GM18511 (cell line): ENCODE measurements around the gene TLR1.

Source experiments
- ATAC-seq: cut with Tn5 transposase; IDR thresholded peaks from one replicate; pipeline ENCODE4 v1.9.1; 2021; ENCODE audit warnings: mild to moderate bottlenecking, moderate library complexity; ENCODE audit not compliant: unreplicated experiment

Gene TLR1, protein sequence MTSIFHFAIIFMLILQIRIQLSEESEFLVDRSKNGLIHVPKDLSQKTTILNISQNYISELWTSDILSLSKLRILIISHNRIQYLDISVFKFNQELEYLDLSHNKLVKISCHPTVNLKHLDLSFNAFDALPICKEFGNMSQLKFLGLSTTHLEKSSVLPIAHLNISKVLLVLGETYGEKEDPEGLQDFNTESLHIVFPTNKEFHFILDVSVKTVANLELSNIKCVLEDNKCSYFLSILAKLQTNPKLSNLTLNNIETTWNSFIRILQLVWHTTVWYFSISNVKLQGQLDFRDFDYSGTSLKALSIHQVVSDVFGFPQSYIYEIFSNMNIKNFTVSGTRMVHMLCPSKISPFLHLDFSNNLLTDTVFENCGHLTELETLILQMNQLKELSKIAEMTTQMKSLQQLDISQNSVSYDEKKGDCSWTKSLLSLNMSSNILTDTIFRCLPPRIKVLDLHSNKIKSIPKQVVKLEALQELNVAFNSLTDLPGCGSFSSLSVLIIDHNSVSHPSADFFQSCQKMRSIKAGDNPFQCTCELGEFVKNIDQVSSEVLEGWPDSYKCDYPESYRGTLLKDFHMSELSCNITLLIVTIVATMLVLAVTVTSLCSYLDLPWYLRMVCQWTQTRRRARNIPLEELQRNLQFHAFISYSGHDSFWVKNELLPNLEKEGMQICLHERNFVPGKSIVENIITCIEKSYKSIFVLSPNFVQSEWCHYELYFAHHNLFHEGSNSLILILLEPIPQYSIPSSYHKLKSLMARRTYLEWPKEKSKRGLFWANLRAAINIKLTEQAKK

DNA sequence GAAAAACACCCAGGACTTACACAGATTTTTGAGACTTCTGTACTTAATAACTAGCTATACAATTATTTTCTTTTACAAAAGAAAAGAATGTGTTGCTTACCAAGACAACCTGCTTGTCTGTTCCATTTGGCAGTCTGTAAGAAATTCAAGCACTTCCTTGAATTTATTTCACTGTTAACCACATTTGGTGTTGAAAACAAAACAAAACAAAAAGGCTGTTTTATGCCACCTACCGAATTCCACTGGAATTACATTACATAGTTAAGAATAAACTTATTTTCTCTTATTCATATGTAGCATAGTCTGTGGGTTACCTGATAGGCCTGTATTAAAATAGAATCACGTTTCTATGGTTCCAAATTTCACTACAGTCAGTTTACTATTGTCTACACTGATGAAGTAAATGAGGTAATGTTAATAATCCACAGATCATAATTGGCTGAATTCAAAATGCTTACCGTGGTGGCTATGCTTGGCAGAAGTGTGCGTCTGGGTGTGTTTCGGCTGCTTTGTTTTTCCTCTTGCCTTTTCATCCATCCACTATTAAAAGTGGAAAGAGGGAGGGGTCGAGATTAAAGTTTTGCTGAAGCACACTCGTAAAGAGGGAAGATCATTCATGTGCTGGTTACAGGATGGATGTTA, at the start of gene TLR1:
TLR1 (minus strand) TSS at position 138 of the 642 bp plus-strand sequence. CDS start 5,960 bp downstream, outside the sequence.
- peak; percentile 45 for ATAC-seq

DNA sequence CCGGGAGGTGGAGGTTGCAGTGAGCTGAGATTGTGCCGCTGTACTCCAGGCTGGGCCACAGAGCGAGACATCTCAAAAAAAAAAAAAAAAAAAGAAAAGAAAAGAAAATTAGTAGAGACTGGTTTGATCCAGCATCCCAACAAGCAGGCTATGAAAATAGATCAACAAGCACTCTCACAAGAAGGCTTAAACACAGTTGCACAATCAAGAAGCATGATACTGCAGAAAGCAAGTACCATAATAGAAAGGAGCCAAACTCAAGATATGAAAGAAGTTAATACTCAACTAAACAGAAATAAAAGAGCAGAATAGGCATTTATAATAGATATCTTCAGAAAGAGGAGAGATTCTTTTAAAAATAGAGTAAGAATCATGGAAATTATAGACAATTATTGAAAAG, 41.4 kb upstream of the TLR1 start:
- no peak for ATAC-seq

DNA sequence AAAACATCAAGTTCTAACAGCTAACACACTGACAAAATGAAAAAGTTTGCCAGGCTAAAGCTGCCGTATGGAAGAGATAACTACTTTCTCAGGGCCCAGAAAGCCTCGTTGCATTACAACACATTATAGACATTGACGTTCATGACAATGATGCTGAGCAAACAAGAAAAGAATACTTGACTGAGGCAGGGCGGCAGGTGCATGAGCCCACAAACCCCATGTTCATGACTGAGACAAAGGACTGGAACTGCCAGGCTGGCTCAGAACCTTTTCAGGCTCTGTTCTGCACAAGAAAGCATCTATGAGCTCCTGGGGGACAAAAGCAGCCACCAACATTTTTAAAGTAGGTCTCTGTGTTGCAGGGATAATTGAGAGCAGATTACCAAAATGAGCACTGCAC, 38.4 kb upstream of the TLR1 start:
- ATAC-seq = no peak

DNA sequence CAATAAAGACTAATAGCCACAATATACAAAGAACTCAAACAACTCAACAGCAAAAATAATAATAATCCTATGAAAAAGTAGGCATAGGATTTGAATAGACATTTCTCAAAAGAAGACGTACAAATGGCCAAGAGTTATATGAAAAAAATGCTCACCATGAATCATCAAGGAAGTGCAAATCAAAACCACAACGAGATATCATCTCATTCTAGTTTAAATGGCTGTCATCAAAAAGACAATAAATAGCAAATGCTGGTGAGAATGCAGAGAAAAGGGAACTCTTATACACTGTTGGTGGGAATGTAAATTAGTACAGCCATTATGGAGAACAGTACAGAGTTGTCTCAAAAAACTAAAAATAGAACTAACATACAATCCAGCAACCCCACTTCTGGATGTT, 33.3 kb upstream of the TLR1 start:
- no peak for ATAC-seq

DNA sequence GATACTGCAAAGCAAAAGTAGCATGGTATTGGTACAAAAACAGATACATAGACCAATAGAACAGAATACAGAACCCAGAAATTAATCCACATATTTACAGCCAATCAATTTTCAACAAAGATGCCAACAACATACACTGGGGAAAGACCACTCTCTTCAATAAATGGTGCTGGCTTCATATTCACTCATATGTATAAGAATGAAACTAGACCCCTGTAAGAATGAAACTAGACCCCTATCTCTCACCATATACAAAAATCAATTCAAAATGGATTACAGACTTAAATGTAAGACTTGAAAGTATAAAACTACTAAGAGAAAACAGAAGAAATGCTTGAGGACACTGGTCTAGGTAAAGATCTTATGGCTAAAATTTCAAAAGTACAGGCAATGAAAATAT, 32.7 kb upstream of the TLR1 start:
- ATAC-seq = no peak

DNA sequence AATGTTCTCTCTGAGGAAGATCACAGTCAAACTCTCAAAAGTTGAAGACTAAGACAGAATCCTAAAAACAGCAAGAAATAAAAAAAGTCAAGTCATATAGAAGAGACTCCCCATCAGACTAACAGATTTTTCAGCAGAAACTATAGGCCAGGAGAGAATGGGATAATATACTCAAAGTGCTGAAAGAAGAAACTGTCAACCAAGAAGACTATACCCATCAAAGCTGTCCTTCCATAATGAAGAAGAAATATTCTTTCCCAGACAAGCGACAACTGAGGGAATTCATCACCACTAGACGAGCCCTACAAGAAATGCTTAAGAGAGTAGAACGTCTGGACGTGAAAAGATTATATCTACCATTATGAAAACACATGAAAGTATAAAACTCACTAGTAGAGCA, 30.0 kb upstream of the TLR1 start:
- ATAC-seq = no peak

DNA sequence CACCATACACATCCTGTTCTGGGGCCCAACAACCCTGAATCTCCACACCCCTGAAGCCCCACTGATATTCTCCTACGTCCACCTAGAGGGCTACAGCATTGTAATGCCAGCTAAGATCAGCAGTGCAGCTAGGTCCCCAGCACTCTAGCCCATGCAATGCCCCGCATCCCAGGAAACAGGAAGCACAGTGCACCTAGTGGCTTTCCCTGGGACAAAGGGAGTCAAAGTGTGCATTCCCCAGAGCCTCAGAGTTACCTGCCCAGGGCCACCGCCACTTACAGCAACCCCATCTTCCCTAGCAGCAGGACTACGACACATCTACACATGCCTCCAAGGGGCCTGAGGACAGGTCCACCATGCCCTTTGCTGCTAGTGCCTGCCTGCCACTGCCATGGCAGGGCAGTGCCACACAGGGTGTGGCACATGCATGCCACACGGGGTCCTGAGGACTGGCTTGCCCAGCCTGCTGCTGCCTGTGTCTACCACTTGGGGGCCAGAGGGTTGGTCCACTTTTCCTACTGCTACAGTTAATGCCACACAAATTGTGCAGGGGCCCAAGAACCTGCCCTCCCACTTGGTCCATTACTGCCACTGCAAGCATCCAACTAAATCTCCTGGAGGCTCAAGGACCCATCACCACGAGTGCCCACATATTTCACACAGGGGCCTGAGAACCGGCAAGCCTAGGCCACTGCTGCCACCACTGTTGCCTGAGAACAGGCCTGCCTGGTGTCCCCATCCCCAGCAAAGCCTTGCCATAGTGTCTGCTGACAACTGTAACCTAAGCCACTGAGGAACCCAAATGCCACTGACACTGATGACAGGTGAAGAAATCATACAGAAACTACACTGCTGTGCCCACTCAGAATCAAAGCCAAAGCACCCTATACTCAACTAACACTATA, 28.3 kb upstream of the TLR1 start:
- ATAC-seq = no peak

DNA sequence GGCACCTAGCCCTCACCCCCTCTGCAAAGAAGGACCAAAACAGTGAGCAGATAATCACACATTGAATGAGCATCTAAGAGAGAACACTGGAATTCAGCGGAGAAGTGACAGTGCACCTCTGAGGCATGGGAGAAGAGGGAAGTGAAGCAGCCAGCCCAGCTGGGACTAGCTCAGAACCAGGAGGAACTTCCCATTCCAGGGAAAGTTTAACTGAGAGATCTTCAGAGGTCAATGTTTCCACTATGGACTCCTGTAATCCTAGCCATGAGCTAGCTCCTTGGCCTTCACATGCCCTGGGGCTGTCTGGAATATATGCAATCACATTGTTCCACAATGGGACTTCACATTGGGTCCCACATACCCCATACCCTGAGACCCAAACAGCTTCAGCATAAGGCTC, 27.6 kb upstream of the TLR1 start:
- no peak for ATAC-seq

DNA sequence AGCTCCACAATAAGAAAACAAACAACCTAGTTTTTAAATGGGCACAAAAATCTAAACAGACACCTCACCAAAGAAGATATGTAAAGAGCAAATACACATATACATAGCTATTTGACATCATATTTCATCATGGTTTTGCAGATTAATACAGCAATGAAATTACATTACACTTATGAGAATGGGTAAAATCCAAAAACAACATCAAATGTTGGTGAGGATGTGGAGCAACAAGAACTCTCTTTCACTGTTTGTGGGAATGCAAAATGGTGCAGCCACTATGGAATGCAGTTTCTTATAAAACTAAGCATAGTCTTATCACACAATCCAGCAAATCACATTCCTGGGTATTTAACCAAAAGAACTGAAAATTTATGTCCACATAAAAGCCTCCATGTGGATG, 27.1 kb upstream of the TLR1 start:
- no peak for ATAC-seq

DNA sequence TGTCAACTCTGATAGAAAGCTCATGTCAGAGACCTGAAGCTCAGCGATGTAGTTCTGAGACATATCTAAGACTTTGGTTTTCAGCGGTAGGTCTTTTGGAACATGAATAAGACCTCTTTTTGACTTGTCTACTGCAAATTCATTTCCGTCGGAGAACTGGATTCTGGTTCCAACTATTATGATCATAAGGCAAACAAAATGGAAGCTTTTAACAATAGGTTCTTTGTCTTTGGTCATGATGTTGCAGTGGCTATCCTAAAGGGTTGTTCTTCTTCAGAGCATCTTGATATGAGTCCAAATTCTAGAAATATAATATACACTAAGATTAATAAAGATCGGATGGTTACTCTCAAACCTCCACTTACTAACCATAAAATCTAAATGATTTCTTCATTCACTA, 24.6 kb upstream of the TLR1 start:
- no peak for ATAC-seq

DNA sequence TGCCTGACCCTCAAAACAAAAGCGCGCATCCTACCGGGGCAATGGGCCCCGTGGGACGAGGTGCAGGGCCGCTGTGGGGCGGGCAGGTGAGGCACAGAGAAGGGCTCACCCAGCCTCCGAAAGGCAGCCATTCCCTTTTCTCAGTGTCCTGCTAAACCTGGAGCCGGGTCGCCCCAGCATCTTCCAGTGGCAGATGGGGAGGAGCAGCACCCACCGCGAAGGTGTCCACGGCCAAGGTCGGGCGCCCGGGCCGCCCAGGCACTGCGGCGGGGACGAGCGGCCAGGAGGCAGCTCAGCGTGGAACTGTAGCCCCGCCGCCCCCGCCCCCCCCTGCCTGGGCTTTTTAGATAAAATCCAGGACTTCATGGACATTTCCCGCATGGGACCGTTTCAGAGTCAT, 19.2 kb upstream of the TLR1 start:
- no peak for ATAC-seq

DNA sequence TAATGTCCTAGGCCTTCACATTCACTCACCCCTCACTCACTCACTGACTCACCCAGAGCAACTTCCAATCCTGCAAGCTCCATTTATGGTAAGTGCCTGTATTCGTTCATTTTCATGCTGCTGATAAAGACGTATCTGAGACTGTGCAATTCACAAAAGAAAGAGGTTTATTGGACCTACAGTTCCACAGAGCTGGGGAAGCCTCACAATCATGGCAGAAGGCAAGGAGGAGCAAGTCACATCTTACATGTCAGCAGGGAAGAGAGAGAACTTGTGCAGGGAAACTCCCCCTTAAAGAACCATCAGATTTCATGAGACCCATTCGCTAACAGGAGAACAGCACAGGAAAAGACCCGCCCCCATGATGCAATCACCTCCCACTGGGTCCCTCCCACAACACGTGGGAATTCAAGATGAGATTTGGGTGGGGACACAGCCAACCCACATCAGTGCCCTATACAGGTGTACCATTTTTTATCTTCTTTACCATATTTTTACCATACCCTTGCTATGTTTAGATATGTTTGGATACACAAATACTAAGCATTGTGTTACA, 18.2 kb upstream of the TLR1 start:
- no peak for ATAC-seq

DNA sequence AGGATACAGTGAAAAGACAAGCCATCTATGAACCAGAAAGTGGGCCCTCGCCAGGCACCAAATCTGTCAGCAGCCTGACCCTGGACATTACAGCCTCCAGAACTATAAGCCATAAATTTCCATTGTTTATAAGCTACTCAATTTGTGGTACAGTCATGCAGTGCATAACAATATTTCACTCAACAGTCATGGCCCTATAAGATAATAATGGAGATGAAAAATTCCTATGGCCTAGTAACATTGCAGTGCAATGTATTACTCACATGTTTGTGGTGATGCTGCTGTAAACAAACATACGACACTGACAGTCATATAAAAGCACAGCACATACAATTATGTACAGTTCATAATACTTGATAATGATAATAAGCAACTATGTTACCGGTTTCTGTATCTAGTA, 17.1 kb upstream of the TLR1 start:
- ATAC-seq = no peak

DNA sequence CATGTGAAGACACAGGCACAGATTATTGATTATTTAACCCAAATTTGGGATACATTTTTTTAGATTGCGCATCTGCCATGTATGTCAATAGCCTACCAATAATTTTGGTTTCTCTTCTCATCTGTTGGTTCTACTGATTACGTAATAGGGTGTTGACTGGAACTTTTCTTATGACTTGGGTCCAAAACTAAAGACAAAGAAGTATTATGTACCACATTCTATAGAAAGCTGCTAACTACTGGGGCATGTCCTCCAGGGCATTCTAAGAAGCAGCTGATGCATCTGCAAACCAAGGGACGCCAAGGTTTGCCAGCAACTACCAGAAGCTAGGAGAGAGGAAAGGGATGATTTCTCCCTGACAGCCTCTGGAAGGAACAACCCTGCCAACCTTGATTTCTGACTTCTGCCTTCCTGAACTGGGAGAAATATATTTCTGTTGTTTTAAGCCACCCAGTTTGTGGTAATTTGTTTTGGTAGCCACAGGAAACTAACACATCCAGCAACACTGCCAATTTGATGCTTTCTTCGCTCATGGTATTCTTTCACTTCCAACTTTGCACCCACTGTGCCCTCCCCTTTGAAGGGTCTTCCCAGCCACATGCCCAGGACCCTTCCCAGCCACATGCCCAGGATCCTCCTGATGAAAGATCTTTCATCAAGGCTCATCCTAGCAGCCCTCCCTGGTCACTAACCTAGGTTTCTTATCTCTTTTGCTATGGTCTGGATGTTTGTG, 15.9 kb upstream of the TLR1 start:
- peak; percentile 56 for ATAC-seq

DNA sequence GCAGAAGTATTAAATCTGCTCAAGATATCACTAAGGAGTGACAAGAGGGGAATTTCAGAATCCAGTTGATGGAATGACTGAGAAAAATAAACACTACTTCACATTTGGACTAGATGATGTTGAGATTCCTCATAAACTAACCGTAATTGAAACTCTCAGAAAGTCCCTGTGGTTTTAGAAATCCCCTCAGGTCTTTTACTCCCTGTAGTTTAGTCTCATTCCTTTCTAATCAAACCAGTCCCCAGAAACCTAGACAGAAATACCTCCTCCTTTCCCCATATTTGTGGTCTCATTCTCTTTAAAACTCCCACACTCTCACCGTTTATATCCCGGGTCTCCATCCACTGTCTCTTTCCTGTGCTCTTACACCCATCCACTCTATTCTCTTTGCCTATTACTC, 15.0 kb upstream of the TLR1 start:
- ATAC-seq = no peak

DNA sequence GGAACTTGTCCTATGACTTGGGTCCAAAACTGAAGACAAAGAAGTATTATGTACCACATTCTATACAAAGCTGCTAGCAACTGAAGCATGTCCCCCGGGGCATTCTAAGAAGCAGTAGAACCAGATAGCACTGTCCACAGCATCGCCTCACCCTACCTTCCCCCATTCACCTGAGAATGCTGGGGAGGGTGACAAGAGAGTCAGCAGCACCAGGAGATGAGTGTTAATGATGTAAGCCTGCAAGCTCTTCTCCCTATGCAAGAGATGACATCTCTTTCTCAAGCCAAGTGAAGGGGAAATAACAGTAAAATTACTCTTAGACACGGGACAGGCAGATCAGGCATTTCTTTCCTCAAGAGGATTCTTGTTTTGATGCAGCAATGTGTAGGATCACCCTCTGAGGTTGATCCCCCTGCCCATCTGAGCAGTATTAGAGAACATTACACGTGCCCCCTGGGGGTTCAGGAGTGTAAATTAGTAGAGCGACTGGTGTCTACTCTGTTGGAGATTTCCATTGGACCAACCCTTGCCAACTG, 13.9 kb upstream of the TLR1 start:
- peak; percentile 64 for ATAC-seq

DNA sequence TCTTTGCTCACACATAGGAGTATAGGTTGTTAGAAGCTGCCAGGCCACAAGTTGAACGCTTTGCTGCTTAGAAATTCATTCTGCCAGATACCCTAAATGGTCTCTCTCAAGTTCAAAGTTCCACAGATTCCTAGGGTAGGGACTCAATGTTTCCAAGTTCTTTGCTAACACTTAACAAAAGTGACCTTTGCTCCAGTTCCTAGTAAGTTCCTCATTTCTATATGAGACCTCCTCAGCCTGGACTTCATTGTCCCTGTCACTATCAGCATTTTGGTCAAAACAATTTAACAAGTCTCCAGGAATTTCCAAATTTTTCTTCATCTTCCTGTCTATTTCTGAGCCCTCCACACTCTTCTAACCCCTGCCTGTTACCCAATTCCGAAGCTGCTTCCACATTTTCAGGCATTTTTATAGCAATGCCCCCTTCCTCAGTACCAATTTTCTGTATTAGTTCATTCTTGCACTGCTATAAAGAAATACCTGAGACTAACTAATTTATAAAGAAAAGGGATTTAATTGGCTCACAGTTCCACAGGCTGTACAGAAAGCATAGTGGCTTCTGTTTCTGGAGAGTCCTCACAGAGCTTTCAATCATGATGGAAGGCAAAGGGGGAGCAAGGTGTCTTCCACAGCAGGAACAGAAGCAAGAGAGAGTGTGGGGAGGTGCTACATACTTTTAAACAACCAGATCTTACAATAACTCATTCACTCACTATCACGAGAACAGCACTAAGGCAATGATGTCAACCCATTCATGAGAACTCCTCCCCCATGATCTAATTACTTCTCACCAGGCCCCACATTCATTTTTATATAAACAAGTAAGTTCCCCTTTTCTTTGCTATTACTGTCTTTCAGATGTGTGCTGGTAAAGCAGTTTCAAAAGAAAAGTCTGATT, 11.5 kb upstream of the TLR1 start:
- no peak for ATAC-seq

DNA sequence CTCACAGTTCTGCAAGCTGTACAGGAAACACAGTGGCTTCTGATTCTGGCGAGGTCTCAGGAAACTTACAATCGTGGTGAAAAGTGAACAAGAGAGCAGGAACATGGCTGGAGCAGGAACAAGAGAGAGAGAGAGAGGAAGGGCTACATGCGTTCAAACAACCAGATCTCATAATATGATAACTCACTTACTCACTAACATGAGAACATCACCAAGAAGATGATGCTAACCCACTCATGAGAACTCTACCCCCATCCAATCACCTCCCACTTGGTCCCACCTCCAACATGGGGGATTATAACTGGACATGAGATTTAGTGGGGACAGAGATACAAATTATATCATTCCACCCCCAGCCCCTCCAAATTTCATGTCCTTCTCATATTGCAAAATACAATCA, 9.8 kb upstream of the TLR1 start:
- no peak for ATAC-seq

DNA sequence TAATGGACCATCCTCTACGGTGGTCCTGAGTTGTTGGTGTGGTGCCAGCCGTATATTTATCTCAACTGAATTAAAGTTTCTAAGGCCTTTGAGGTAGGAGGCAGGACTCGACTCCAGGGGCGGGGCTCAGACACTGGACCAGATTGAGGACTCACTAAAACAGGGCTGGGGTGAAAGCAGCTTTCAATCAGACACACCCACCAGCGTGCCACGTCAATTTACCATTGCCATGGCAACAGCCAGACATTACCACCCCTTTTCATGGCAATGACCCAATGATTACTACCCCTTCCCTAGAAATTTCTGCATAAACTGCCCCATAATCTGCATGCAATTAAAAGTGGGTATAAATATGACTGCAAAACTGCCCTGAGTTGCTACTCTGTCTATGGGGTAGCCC, 6.7 kb upstream of the TLR1 start:
- no peak for ATAC-seq
